Transverse colon (tissue), 4 donors: ENCODE data around the gene ANKRD11. TPM values are rescaled to one million over a fixed set of nuclear protein-coding genes. Genes with fewer than 3 reads are reported as not detected.
"Not testable (repeated sequence)": the region's sequence is repeated elsewhere in the genome, so short reads cannot be mapped to it uniquely, and the experiment has no call there.

Experiments
- DNase-seq: peaks from one replicate; pipeline ENCODE4 v3.0.0-alpha.2; 2019
- H3K27ac ChIP-seq, 4 donors: fragments of 200-600 bp; sonication (generic); 2 replicates each; pipeline ENCODE4 v1.5.1; 2016 to 2018; ENCODE audit warnings: inconsistent platforms in 4 of 4
- H3K27me3 ChIP-seq: fragments of 200-600 bp; sonication (generic); 2 replicates; pipeline ENCODE4 v1.5.1; 2017; ENCODE audit warnings: inconsistent platforms
- H3K36me3 ChIP-seq, 4 donors: fragments of 200-600 bp; sonication (generic); 2 replicates each; pipeline ENCODE4 v1.5.1; 2017 to 2019; ENCODE audit warnings: inconsistent platforms in 4 of 4
- H3K4me1 ChIP-seq, 4 donors: fragments of 200-600 bp; sonication (generic); 2 replicates each; pipeline ENCODE4 v1.5.1; 2017 to 2020; ENCODE audit warnings: inconsistent platforms in 4 of 4
- H3K4me3 ChIP-seq, 4 donors: fragments of 200-600 bp; sonication (generic); 1 replicate in 1 of 4; 2 replicates in 3 of 4; pipeline versions ENCODE4 v1.5.1 to v1.6.1; 2017 to 2019; ENCODE audit warnings: inconsistent platforms in 4 of 4
- H3K9me3 ChIP-seq, 2 donors: fragments of 200-600 bp; sonication (generic); 2 replicates each; pipeline ENCODE4 v1.5.1; 2017 to 2019; ENCODE audit warnings: inconsistent platforms in 2 of 2
- EP300 ChIP-seq: sonication (generic); formaldehyde crosslinking; IDR thresholded peaks from one replicate; pipeline ENCODE4 v1.6.1; 2017; ENCODE audit warnings: antibody characterized with exemption, low read depth
- POLR2A ChIP-seq: fragments of 450-650 bp; IDR thresholded peaks from one replicate; pipeline ENCODE4 v1.6.1; 2016; ENCODE audit warnings: antibody characterized with exemption, mild to moderate bottlenecking, moderate library complexity
- POLR2AphosphoS5 ChIP-seq, 3 donors: sonication (generic); formaldehyde crosslinking; IDR thresholded peaks; one replicate each; pipeline ENCODE4 v1.6.1; 2016; ENCODE audit warnings: antibody characterized with exemption in 3 of 3
- WGBS, 2 donors: methylation state at CpG; one replicate each; pipeline ENCODE4 v1.1.5; 2018; ENCODE audit warnings: low coverage in 1 of 2; 5-methylcytosine and 5-hydroxymethylcytosine counted together
- in situ Hi-C, 4 donors: fragments of 200-750 bp; cut with MboI; loops; one replicate each; pipeline versions ENCODE4 v1.15.0 to v1.15.1; 2017; ENCODE audit warnings: low sequenced_read_pairs in 3 of 4, low pct_ligation_motif_present in 1 of 4, low pct_unique_long_range_greater_than_20kb in 1 of 4
- intact Hi-C: fragments of 100-400 bp; cut with DNase I; formaldehyde crosslinking; loops from one replicate; pipeline ENCODE4 v1.15.1; 2023; ENCODE audit warnings: low total_unique reads
- total RNA-seq, 4 donors: library from RNA; depleted of rRNA; stranded (reverse); fragments of >200 nt; gene quantifications; one replicate each; pipeline ENCODE4 v1.1.0, GENCODE V29; 2016
- TF ChIP-seq, protein P1 (sequence below), 5 experiments: fragments of 200-600 bp in 3 of 5; fragments of 450-650 bp in 2 of 5; sonication (generic) in 3 of 5; IDR thresholded peaks; 1 replicate in 2 of 5; 2 replicates in 3 of 5; pipeline ENCODE4 v1.5.1; 2016 to 2017; ENCODE audit warnings: antibody characterized with exemption in 5 of 5, inconsistent platforms in 3 of 5, mild to moderate bottlenecking in 2 of 5, moderate library complexity in 1 of 5

The ANKRD11 gene
- total RNA-seq, 4 donors from 2014 or later: 109 to 281 (median 142) TPM

DNA sequence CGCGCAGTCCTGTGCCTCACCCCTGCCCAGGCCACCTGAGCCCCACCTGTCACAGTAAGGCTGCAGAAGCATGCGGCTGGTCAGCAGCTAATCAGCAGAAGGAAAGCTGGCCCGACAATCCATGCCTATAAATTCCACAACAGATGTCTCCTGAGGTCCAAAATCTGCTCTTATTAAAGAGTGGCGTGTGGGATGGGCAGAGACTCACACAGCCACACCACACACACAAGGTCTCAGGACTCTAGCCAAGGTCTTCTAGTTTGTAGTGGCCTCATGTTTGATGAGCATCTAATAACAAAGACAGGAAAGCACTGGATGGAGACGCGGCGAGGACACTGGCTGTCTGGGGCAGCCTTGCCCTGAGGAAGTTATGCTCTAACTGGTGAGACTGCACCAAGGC is 55.9 kb downstream of the ANKRD11 start:
- peaks cover 36 to 83% (median 54%) of the 10 kb centered on the region in 4 donors for H3K4me1 ChIP-seq
- intact Hi-C loops: no loop called here

DNA sequence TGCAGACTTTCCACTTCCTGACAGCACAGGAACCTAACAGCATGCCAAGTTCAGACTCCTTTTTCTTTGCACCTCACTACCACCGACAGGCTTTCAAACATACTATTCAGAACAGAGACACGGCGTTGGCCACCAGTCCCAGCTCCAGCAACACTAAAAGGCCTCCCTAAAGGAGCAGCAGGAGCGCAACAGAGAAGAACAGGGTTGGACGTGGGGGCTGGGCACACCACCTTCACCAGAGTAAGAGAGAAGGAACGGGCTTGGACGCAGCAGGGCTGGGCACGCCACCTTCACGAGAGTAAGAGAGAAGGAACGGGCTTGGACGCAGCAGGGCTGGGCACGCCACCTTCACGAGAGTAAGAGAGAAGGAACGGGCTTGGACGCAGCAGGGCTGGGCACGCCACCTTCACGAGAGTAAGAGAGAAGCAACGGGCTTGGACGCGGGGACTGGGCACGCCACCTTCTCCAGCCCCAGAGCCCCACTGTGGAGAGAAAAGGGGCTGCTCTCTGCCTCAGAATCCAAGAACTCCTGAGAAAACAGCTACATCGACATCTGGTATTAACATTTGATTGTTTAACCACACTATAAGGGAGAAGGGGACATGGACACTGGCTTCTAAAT is 56.9 kb downstream of the ANKRD11 start:
- H3K27me3 ChIP-seq, H3K27ac ChIP-seq, in situ Hi-C loops, H3K9me3 ChIP-seq, H3K36me3 ChIP-seq, H3K4me3 ChIP-seq, DNase-seq, intact Hi-C loops: not testable (repeated sequence)
- 96% methylated on average over 22 of the region's 22 CpGs; no CpG with 5 or more reads in 1 of the 2 donors for WGBS, 2 donors
- peaks cover 36 to 73% (median 44%) of the 10 kb centered on the region in 4 donors for H3K4me1 ChIP-seq

More for the DNA sequence above, 55.9 kb downstream of the ANKRD11 start:
- in situ Hi-C loops: no loop called here
- Histone ChIP-seq H3K36me3 (no peaks in the 10 kb centered on the region), H3K27me3 (no peaks in the 10 kb centered on the region), H3K4me3 (no peak overlapping the region), H3K27ac (no peak overlapping the region), H3K9me3 (no peaks in the 10 kb centered on the region)
- 87% methylated on average over 8 of the region's 8 CpGs; no CpG with 5 or more reads in 1 of the 2 donors for WGBS, 2 donors
- DNase-seq: no peak
- TF ChIP-seq EP300 (no peak), POLR2A (no peak), POLR2AphosphoS5 (IDR thresholded peaks at IDR 0.05) (no peak)
- TF ChIP-seq, protein P1, sequence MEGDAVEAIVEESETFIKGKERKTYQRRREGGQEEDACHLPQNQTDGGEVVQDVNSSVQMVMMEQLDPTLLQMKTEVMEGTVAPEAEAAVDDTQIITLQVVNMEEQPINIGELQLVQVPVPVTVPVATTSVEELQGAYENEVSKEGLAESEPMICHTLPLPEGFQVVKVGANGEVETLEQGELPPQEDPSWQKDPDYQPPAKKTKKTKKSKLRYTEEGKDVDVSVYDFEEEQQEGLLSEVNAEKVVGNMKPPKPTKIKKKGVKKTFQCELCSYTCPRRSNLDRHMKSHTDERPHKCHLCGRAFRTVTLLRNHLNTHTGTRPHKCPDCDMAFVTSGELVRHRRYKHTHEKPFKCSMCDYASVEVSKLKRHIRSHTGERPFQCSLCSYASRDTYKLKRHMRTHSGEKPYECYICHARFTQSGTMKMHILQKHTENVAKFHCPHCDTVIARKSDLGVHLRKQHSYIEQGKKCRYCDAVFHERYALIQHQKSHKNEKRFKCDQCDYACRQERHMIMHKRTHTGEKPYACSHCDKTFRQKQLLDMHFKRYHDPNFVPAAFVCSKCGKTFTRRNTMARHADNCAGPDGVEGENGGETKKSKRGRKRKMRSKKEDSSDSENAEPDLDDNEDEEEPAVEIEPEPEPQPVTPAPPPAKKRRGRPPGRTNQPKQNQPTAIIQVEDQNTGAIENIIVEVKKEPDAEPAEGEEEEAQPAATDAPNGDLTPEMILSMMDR (IDR thresholded peaks at IDR 0.05): no peak

GRCh38 chr16:89431630-89432029 is 58.7 kb downstream of the ANKRD11 start:
- TF ChIP-seq POLR2AphosphoS5 (IDR thresholded peaks at IDR 0.05) (no peak), POLR2A (no peak), EP300 (no peak)
- TF ChIP-seq, protein P1 (IDR thresholded peaks at IDR 0.05): no peak
- no peaks in the 10 kb centered on the region for H3K27me3 ChIP-seq
- H3K4me3 ChIP-seq: no peak overlapping the region
- in situ Hi-C loops (no loop called here), intact Hi-C loops (no loop called here)
- DNase-seq: no peak
- peaks cover 28 to 60% (median 30%) of the 10 kb centered on the region in 4 donors for H3K4me1 ChIP-seq
- WGBS, 2 donors: 48 to 88% methylated on average over 1 to 4 of the region's 4 CpGs
- no peaks in the 10 kb centered on the region for H3K36me3 ChIP-seq
- no peaks in the 10 kb centered on the region for H3K9me3 ChIP-seq
- H3K27ac ChIP-seq: peak overlapping the region; percentile 56 to 67 (median 60)

DNA sequence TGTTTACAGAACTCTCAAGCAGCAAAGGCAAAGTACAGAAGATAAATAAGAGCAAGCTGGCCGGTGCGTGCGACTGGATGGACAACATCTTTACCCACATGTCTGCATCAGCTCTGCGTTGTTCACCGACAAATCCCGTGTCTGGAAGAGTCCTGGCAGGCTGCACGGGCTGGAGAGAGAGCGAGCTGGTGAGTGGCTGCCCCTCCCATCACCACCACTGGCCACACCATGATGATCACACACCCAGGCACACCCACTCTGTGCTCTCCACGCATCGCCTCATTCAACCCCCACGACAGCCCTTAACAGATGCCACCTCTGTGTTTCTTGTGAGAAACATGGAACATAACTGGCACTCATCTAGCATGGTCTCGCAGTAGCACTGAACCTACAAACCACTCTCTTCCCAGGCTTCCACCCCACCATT is 59.2 kb downstream of the ANKRD11 start:
- intact Hi-C loops: no loop called here
- no peaks in the 10 kb centered on the region for H3K9me3 ChIP-seq
- WGBS, 2 donors: 33 to 80% methylated on average over 1 to 12 of the region's 12 CpGs
- peak; percentile 72 for DNase-seq
- H3K4me1 ChIP-seq: peaks cover 28 to 59% (median 30%) of the 10 kb centered on the region in 4 donors
- H3K4me3 ChIP-seq: peak overlapping the region in 1 of 4 donors; percentile 14
- H3K27me3 ChIP-seq: no peaks in the 10 kb centered on the region
- TF ChIP-seq, protein P1 (IDR thresholded peaks at IDR 0.05): no peak
- TF ChIP-seq POLR2AphosphoS5 (IDR thresholded peaks at IDR 0.05): peak in 1 of 3 donors; percentile 4
- H3K27ac ChIP-seq: peak overlapping the region; percentile 56 to 67 (median 60)
- in situ Hi-C loops: no loop called here
- H3K36me3 ChIP-seq: no peaks in the 10 kb centered on the region
